IMR-90 (cell line): ENCODE results near the gene MEGF9. TPM values are rescaled to one million over a fixed set of nuclear protein-coding genes. Genes with fewer than 3 reads are reported as not detected.

Experiments used
- BHLHE40 ChIP-seq: fragments of 150-350 bp; IDR thresholded peaks from 2 replicates; pipeline ENCODE4 v1.6.1; 2016; ENCODE audit warnings: mild to moderate bottlenecking, low read depth, low read length
- MAZ ChIP-seq: IDR thresholded peaks from 2 replicates; pipeline ENCODE4 v1.6.1; 2012; ENCODE audit warnings: low read depth, mild to moderate bottlenecking, low read length, improper control_type of control experiment, moderate library complexity, borderline replicate concordance
- POLR2A ChIP-seq: IDR thresholded peaks from 2 replicates; pipeline ENCODE4 v1.6.1; 2012; ENCODE audit warnings: mild to moderate bottlenecking, low read depth, low read length
- RCOR1 ChIP-seq: IDR thresholded peaks from 2 replicates; pipeline ENCODE4 v1.6.1; 2012; ENCODE audit warnings: mild to moderate bottlenecking, low read length, improper control_type of control experiment; ENCODE audit not compliant: insufficient replicate concordance
- polyA plus RNA-seq, 3 experiments: library from polyadenylated mRNA; depleted of rRNA; stranded (reverse); fragments of >200 nt; gene quantifications; 2 replicates each; pipeline ENCODE4 v1.2.3, GENCODE V29; 2012; ENCODE audit warnings: low replicate concordance in 1 of 3
- total RNA-seq: library from RNA; depleted of rRNA; stranded (reverse); fragments of >200 nt; gene quantifications from 2 replicates; pipeline ENCODE4 v1.2.3, GENCODE V29; 2012
- TF ChIP-seq, protein P1 (sequence below): conservative IDR thresholded peaks from 2 replicates; pipeline ENCODE4 v1.5.1; 2012; ENCODE audit warnings: mild to moderate bottlenecking, low read depth, low read length, improper control_type of control experiment

MEGF9 gene
- total and polyA plus RNA-seq, 2 of the 4 experiments (the other 2 are of a cell fraction): 3.4 TPM

GRCh38 chr9:120710110-120710981 is 3.9 kb downstream of the MEGF9 start (continued):
- TF ChIP-seq, protein P1, sequence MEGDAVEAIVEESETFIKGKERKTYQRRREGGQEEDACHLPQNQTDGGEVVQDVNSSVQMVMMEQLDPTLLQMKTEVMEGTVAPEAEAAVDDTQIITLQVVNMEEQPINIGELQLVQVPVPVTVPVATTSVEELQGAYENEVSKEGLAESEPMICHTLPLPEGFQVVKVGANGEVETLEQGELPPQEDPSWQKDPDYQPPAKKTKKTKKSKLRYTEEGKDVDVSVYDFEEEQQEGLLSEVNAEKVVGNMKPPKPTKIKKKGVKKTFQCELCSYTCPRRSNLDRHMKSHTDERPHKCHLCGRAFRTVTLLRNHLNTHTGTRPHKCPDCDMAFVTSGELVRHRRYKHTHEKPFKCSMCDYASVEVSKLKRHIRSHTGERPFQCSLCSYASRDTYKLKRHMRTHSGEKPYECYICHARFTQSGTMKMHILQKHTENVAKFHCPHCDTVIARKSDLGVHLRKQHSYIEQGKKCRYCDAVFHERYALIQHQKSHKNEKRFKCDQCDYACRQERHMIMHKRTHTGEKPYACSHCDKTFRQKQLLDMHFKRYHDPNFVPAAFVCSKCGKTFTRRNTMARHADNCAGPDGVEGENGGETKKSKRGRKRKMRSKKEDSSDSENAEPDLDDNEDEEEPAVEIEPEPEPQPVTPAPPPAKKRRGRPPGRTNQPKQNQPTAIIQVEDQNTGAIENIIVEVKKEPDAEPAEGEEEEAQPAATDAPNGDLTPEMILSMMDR: no peak
- TF ChIP-seq RCOR1 (no peak), MAZ (no peak), POLR2A (no peak), BHLHE40 (no peak)
